OCI-LY7 (cell line): ENCODE results near the gene FRMD7.

ENCODE experiments used
- EZH2phosphoT487 ChIP-seq: fragments of 200-600 bp; sonication (generic); IDR thresholded peaks from 2 replicates; pipeline ENCODE4 v1.6.1; 2018; ENCODE audit warnings: low read depth, borderline replicate concordance, mild to moderate bottlenecking, mixed run types, antibody characterized with exemption, low read length, moderate library complexity, mixed read lengths
- TF ChIP-seq, protein P1 (sequence below): fragments of 200-600 bp; sonication (generic); conservative IDR thresholded peaks from 2 replicates; pipeline ENCODE4 v1.5.1; 2014; ENCODE audit warnings: mild to moderate bottlenecking, antibody characterized with exemption, low read length, moderate library complexity, mixed read lengths

DNA sequence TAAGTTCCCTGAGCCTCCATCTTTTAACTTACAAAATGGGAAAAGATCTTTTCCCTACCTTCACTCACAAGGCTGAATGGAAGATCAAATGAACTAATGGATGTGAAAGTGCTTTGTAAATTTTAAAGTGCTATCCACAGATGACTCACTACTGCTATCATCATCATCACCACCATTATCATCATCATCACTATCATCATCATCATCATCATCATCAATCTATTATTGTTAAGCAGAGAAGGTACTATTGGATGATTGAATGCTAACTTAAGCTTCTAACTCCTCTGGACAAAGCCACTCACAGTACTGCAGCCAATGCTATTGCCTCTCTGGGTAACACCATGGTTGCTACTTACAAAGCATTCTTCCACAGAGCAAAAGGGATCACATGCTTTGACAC, 1.9 kb downstream of the FRMD7 start:
- TF ChIP-seq, protein P1, sequence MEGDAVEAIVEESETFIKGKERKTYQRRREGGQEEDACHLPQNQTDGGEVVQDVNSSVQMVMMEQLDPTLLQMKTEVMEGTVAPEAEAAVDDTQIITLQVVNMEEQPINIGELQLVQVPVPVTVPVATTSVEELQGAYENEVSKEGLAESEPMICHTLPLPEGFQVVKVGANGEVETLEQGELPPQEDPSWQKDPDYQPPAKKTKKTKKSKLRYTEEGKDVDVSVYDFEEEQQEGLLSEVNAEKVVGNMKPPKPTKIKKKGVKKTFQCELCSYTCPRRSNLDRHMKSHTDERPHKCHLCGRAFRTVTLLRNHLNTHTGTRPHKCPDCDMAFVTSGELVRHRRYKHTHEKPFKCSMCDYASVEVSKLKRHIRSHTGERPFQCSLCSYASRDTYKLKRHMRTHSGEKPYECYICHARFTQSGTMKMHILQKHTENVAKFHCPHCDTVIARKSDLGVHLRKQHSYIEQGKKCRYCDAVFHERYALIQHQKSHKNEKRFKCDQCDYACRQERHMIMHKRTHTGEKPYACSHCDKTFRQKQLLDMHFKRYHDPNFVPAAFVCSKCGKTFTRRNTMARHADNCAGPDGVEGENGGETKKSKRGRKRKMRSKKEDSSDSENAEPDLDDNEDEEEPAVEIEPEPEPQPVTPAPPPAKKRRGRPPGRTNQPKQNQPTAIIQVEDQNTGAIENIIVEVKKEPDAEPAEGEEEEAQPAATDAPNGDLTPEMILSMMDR, result no peak
- TF ChIP-seq EZH2phosphoT487, result no peak
